GM19351 (cell line): ENCODE data around the gene RASAL2.
"Not testable (repeated sequence)": the region's sequence is repeated elsewhere in the genome, so short reads cannot be mapped to it uniquely, and the experiment has no call there.

ENCODE experiments used
- ATAC-seq: cut with Tn5 transposase; IDR thresholded peaks from one replicate; pipeline ENCODE4 v1.9.1; 2021; ENCODE audit warnings: mild to moderate bottlenecking, moderate library complexity; ENCODE audit not compliant: unreplicated experiment

The RASAL2 gene

GRCh38 chr1:178330848-178331497, 237.1 kb downstream of the RASAL2 start:
- no peak for ATAC-seq

GRCh38 chr1:178335426-178335825, 241.5 kb downstream of the RASAL2 start:
- ATAC-seq, result no peak

- no peak for ATAC-seq
Measured at GRCh38 chr1:178337091-178337706, 243.3 kb downstream of the RASAL2 start.

- ATAC-seq, result no peak
Measured at GRCh38 chr1:178339834-178340233, 245.9 kb downstream of the RASAL2 start.

- ATAC-seq, result no peak
Measured at GRCh38 chr1:178341261-178341956, 247.5 kb downstream of the RASAL2 start.

GRCh38 chr1:178342745-178343144, 248.8 kb downstream of the RASAL2 start:
- no peak for ATAC-seq

GRCh38 chr1:178344513-178345091, 250.7 kb downstream of the RASAL2 start:
- peak; percentile 73 for ATAC-seq

- ATAC-seq, result no peak
Measured at GRCh38 chr1:178345238-178345637, 251.3 kb downstream of the RASAL2 start.

- ATAC-seq, result no peak
Measured at GRCh38 chr1:178345807-178346206, 251.9 kb downstream of the RASAL2 start.

GRCh38 chr1:178349801-178350200, 255.9 kb downstream of the RASAL2 start:
- no peak for ATAC-seq

GRCh38 chr1:178351911-178352310, 258.0 kb downstream of the RASAL2 start:
- not testable (repeated sequence) for ATAC-seq

GRCh38 chr1:178352790-178353416, 259.0 kb downstream of the RASAL2 start:
- no peak for ATAC-seq

GRCh38 chr1:178353524-178353923, 259.6 kb downstream of the RASAL2 start:
- ATAC-seq, result no peak

GRCh38 chr1:178354816-178355215, 260.9 kb downstream of the RASAL2 start:
- ATAC-seq, result no peak

GRCh38 chr1:178356299-178356698, 262.4 kb downstream of the RASAL2 start:
- ATAC-seq, result no peak

- ATAC-seq, result no peak
Measured at GRCh38 chr1:178358456-178358855, 264.6 kb downstream of the RASAL2 start.

GRCh38 chr1:178360421-178360820, 266.5 kb downstream of the RASAL2 start:
- no peak for ATAC-seq

GRCh38 chr1:178361847-178362246, 267.9 kb downstream of the RASAL2 start:
- ATAC-seq, result peak; percentile 78

- no peak for ATAC-seq
Measured at GRCh38 chr1:178362747-178363146, 268.8 kb downstream of the RASAL2 start.

GRCh38 chr1:178364782-178365181, 270.9 kb downstream of the RASAL2 start:
- no peak for ATAC-seq

- no peak for ATAC-seq
Measured at GRCh38 chr1:178367151-178367550, 273.2 kb downstream of the RASAL2 start.
